Activated CD4-positive, alpha-beta memory T cell treated with anti-CD3 and anti-CD28 coated beads, Interleukin-2, amount 10 ng/mL, durations not matched to agents 7 days and 5 days (primary cell): Measurements from ENCODE around the gene ATP2B1. TPM values are rescaled to one million over a fixed set of nuclear protein-coding genes. Genes with fewer than 3 reads are reported as not detected.

Source experiments
- CTCF ChIA-PET: fragments of 350-600 bp; sonication (Branson Sonifier 250); formaldehyde crosslinking; loops from one replicate; lab custom pipeline; 2021; ENCODE audit warnings: antibody characterized with exemption, inconsistent platforms; lab: Charles Lee
- POLR2A ChIA-PET: fragments of 350-600 bp; sonication (Branson Sonifier 250); formaldehyde crosslinking; loops from one replicate; lab custom pipeline; 2021; ENCODE audit warnings: antibody characterized with exemption; lab: Charles Lee
- DNase-seq: peaks from one replicate; pipeline ENCODE4 v3.0.0-alpha.2; 2020
- H3K27ac Mint-ChIP-seq: one replicate; pipeline ENCODE4 v1.8.0; 2021; ENCODE audit warnings: mild to moderate bottlenecking, mixed read lengths
- H3K27me3 Mint-ChIP-seq: one replicate; pipeline ENCODE4 v1.8.0; 2021; ENCODE audit warnings: mixed read lengths
- H3K36me3 Mint-ChIP-seq: one replicate; pipeline ENCODE4 v1.8.0; 2021; ENCODE audit warnings: low read depth, mixed read lengths
- H3K4me1 Mint-ChIP-seq: one replicate; pipeline ENCODE4 v1.8.0; 2021; ENCODE audit warnings: mixed read lengths
- H3K4me3 Mint-ChIP-seq: one replicate; pipeline ENCODE4 v1.8.0; 2021; ENCODE audit warnings: mild to moderate bottlenecking, mixed read lengths
- H3K9me3 Mint-ChIP-seq: one replicate; pipeline ENCODE4 v1.8.0; 2021; ENCODE audit warnings: mixed read lengths
- total RNA-seq, 2 experiments: library from RNA; stranded (reverse); gene quantifications; one replicate each; pipeline ENCODE4 v1.2.3, GENCODE V29; 2021

Gene ATP2B1
- total RNA-seq, 2 experiments from 2014 or later, result 29.7 to 33.4 TPM

- Mint-ChIP-seq H3K9me3 (peaks cover 26% of the 10 kb centered on the region), H3K27me3 (no peaks in the 10 kb centered on the region), H3K4me3 (no peak overlapping the region), H3K27ac (peak overlapping the region; percentile 21), H3K36me3 (peaks cover 25% of the 10 kb centered on the region), H3K4me1 (peaks cover 9% of the 10 kb centered on the region)
- POLR2A ChIA-PET, result interaction anchor here (1.1 to 2.6 kb wide), 3 partner anchors 23 to 27 kb away, joined by 3 to 18 read pairs (median 5); partner anchors contain the start of gene ATP2B1
- CTCF ChIA-PET, result interaction anchor here (0.8 kb wide), 1 partner anchor 27 kb away, joined by 3 read pairs; no protein-coding TSS in a partner anchor
- no peak for DNase-seq
Measured at GRCh38 chr12:89733579-89734201, 25.1 kb upstream of the ATP2B1 start.

DNA sequence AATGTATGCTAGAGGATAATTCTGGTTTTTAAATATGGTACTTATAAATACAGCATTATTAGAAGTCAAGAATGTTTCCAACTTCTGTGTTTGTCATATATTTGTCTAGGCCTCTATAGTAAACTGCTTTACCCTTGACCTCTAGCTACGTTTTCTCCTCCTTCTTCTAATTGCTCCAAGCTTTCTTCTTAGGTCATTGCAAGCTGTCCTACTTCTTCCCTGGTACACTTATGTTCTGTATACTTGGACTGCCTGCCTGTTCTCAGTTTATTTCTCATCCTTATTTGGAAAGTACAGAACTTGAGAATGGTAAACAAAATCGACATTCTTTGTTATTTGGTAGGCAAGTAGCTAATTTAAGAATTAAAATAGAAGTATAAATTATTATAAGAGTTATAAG, 23.9 kb upstream of the ATP2B1 start:
- no peak for DNase-seq
- H3K27ac Mint-ChIP-seq, result no peak overlapping the region
- H3K27me3 Mint-ChIP-seq, result no peaks in the 10 kb centered on the region
- ChIA-PET CTCF (no interaction called here), POLR2A (no interaction called here)
- peaks cover 20% of the 10 kb centered on the region for H3K9me3 Mint-ChIP-seq
- H3K4me3 Mint-ChIP-seq, result no peak overlapping the region
- H3K36me3 Mint-ChIP-seq, result peaks cover 21% of the 10 kb centered on the region
- peaks cover 9% of the 10 kb centered on the region for H3K4me1 Mint-ChIP-seq

GRCh38 chr12:89731614-89732013, 23.0 kb upstream of the ATP2B1 start:
- no peak overlapping the region for H3K27ac Mint-ChIP-seq
- CTCF ChIA-PET, result no interaction called here
- no peak for DNase-seq

DNA sequence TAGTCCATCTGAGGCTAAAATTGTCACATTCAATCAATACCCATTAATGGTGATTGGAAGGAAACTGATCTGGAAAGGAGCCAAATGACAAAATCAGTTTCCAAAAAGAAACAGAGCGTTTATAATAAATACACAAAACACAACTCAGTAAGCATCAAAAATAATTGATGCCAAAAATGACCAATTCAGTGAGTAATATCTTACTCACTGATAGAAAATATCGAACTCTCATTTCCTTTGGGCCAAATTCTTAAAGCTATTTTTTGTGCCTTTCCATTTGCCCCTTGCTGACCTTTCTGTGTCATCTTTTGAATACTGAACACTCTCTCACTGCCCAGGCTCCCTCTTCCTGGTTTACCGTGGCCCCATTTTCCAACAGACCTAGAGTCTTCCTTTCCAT, 22.5 kb upstream of the ATP2B1 start:
- Mint-ChIP-seq H3K4me3 (no peak overlapping the region), H3K27ac (no peak overlapping the region), H3K27me3 (no peaks in the 10 kb centered on the region), H3K36me3 (peaks cover 19% of the 10 kb centered on the region), H3K4me1 (peaks cover 9% of the 10 kb centered on the region), H3K9me3 (peaks cover 22% of the 10 kb centered on the region)
- ChIA-PET CTCF (no interaction called here), POLR2A (no interaction called here)
- no peak for DNase-seq

More at GRCh38 chr12:89731614-89732013, 23.0 kb upstream of the ATP2B1 start:
- peaks cover 19% of the 10 kb centered on the region for H3K36me3 Mint-ChIP-seq
- POLR2A ChIA-PET, result no interaction called here
- no peaks in the 10 kb centered on the region for H3K27me3 Mint-ChIP-seq
- H3K9me3 Mint-ChIP-seq, result peaks cover 22% of the 10 kb centered on the region
- H3K4me3 Mint-ChIP-seq, result no peak overlapping the region
- peaks cover 9% of the 10 kb centered on the region for H3K4me1 Mint-ChIP-seq

DNA sequence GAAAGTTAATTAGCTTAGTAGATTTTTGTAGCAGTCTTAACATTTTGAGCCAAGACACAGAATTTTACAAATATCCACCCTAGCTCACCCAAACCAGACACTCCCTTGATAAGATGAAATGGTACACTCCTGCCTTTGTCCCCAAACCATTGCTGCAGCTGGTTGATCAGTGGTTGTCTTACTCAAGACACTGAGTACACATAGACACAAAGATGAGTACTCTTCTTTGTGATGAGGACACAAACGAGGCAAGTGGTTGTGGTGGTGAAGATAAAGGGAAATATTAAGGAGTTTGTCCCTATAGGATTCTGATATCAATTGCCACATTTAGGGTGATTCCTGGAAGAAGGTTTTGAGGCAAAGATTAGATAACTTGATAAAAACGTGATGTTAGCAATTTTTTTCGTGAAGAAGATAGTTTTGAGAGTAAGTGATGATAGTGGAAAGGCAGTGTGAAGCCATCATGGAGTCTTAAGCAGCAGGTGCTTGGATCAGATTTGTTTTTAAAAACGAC, 21.4 kb upstream of the ATP2B1 start:
- Mint-ChIP-seq H3K4me1 (peaks cover 9% of the 10 kb centered on the region), H3K4me3 (no peak overlapping the region)
- CTCF ChIA-PET, result no interaction called here

GRCh38 chr12:89723276-89723675, 14.6 kb upstream of the ATP2B1 start:
- Mint-ChIP-seq H3K4me3 (no peak overlapping the region), H3K27me3 (no peaks in the 10 kb centered on the region), H3K9me3 (peaks cover 12% of the 10 kb centered on the region), H3K36me3 (no peaks in the 10 kb centered on the region), H3K4me1 (no peaks in the 10 kb centered on the region), H3K27ac (no peak overlapping the region)
- ChIA-PET POLR2A (no interaction called here), CTCF (no interaction called here)
- no peak for DNase-seq

More for the DNA sequence above, 21.4 kb upstream of the ATP2B1 start:
- Mint-ChIP-seq H3K27ac (no peak overlapping the region), H3K9me3 (peaks cover 14% of the 10 kb centered on the region), H3K27me3 (no peaks in the 10 kb centered on the region), H3K36me3 (peaks cover 14% of the 10 kb centered on the region)
- no peak for DNase-seq
- POLR2A ChIA-PET, result no interaction called here

DNA sequence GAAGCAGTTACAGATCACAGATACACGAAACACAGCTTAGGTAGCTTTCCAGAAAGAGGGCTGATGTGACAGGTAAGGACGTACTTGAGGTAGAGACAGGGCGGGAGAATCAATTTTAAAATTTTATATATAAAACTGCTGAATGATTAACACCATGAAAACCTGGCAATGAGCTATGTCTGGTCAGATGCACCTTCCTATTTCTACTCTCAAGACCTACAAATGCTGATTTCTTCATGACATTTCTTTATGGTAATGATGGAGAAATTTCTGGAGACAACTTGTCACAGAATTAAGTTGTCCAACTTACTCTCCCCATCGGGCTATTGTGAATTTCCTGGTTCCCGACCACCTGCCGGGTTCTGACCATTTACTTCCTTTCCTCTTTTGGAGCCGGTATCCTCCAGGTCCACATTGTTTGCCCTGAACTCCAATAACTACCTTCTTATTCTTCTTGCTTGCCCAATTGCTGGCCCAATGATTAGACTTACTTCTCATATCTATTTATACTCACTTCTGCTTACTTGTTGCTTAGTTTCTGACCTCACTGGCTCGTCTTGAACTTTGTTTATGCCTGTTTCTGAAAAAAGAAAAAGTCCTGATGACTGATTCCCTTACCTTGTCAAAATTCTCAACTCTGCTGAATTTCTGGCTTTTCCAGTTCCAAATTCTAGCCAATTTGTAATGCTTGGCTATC, 12.8 kb upstream of the ATP2B1 start:
- POLR2A ChIA-PET, result no interaction called here
- no peak for DNase-seq
- no peak overlapping the region for H3K4me3 Mint-ChIP-seq
- CTCF ChIA-PET, result no interaction called here
- no peaks in the 10 kb centered on the region for H3K36me3 Mint-ChIP-seq
- H3K27ac Mint-ChIP-seq, result no peak overlapping the region
- no peaks in the 10 kb centered on the region for H3K27me3 Mint-ChIP-seq
- peaks cover 14% of the 10 kb centered on the region for H3K9me3 Mint-ChIP-seq
- no peaks in the 10 kb centered on the region for H3K4me1 Mint-ChIP-seq

GRCh38 chr12:89717759-89718523, 9.3 kb upstream of the ATP2B1 start:
- ChIA-PET POLR2A (interaction anchor here (1.0 kb wide), 1 partner anchor 8 kb away, joined by 5 read pairs; no protein-coding TSS in a partner anchor), CTCF (no interaction called here)
- Mint-ChIP-seq H3K4me1 (no peaks in the 10 kb centered on the region), H3K4me3 (no peak overlapping the region), H3K36me3 (peaks cover 5% of the 10 kb centered on the region), H3K27ac (no peak overlapping the region), H3K9me3 (peaks cover 24% of the 10 kb centered on the region), H3K27me3 (no peaks in the 10 kb centered on the region)
- no peak for DNase-seq

- ChIA-PET POLR2A (no interaction called here), CTCF (no interaction called here)
- H3K9me3 Mint-ChIP-seq, result peaks cover 13% of the 10 kb centered on the region
- H3K4me3 Mint-ChIP-seq, result no peak overlapping the region
- peaks cover 5% of the 10 kb centered on the region for H3K36me3 Mint-ChIP-seq
- H3K27ac Mint-ChIP-seq, result no peak overlapping the region
- H3K27me3 Mint-ChIP-seq, result peaks cover 6% of the 10 kb centered on the region
- H3K4me1 Mint-ChIP-seq, result peaks cover 7% of the 10 kb centered on the region
- no peak for DNase-seq
Measured at GRCh38 chr12:89712706-89713105, 4.1 kb upstream of the ATP2B1 start.

GRCh38 chr12:89710873-89711750, 2.5 kb upstream of the ATP2B1 start:
- peaks cover 5% of the 10 kb centered on the region for H3K36me3 Mint-ChIP-seq
- ChIA-PET CTCF (no interaction called here), POLR2A (interaction anchor here (2.5 kb wide), 1 partner anchor 55 kb away, joined by 15 read pairs; no protein-coding TSS in a partner anchor)
- peak overlapping the region; percentile 85 for H3K4me3 Mint-ChIP-seq
- DNase-seq, result no peak
- peaks cover 10% of the 10 kb centered on the region for H3K9me3 Mint-ChIP-seq
- peaks cover 19% of the 10 kb centered on the region for H3K4me1 Mint-ChIP-seq
- H3K27ac Mint-ChIP-seq, result no peak overlapping the region
- peaks cover 6% of the 10 kb centered on the region for H3K27me3 Mint-ChIP-seq

- peaks cover 6% of the 10 kb centered on the region for H3K27me3 Mint-ChIP-seq
- peaks cover 25% of the 10 kb centered on the region for H3K4me1 Mint-ChIP-seq
- DNase-seq, result no peak
- ChIA-PET CTCF (interaction anchor here (1.0 to 1.8 kb wide), 2 partner anchors 47 to 239 kb away, joined by 3 to 4 read pairs; no protein-coding TSS in a partner anchor), POLR2A (interaction anchor here (0.8 to 4.1 kb wide), 26 partner anchors 8 to 589 kb away, joined by 3 to 61 read pairs (median 6); partner anchors contain the start of genes GALNT4 and POC1B)
- peaks cover 6% of the 10 kb centered on the region for H3K9me3 Mint-ChIP-seq
- H3K36me3 Mint-ChIP-seq, result peaks cover 4% of the 10 kb centered on the region
- H3K27ac Mint-ChIP-seq, result peak overlapping the region; percentile 81
- H3K4me3 Mint-ChIP-seq, result peak overlapping the region; percentile 85
Measured at GRCh38 chr12:89709995-89710872, 1.6 kb upstream of the ATP2B1 start.
